ENCODE results near the gene OSBPL9.

DNA sequence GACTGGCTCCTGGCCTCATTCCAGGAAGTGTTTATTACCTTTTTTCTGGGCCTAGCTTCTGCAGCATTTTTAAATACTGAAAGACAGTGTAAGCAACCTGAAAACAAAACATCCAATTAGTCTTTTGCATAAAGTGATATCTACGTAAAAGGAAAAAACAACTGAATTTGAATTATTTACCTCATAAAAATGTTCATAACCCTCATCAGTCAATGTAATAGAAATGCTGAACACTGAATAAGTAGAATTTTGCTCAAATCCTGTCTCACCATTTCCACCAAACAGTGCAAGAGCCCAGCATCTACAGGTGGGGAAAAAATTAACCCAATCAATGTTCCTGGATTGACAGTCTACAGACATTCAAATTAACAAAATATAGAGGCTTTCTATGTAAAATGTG is 197.6 kb downstream of the OSBPL9 start:
- TF ChIP-seq, protein P1, sequence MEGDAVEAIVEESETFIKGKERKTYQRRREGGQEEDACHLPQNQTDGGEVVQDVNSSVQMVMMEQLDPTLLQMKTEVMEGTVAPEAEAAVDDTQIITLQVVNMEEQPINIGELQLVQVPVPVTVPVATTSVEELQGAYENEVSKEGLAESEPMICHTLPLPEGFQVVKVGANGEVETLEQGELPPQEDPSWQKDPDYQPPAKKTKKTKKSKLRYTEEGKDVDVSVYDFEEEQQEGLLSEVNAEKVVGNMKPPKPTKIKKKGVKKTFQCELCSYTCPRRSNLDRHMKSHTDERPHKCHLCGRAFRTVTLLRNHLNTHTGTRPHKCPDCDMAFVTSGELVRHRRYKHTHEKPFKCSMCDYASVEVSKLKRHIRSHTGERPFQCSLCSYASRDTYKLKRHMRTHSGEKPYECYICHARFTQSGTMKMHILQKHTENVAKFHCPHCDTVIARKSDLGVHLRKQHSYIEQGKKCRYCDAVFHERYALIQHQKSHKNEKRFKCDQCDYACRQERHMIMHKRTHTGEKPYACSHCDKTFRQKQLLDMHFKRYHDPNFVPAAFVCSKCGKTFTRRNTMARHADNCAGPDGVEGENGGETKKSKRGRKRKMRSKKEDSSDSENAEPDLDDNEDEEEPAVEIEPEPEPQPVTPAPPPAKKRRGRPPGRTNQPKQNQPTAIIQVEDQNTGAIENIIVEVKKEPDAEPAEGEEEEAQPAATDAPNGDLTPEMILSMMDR (IDR thresholded peaks at IDR 0.05): no peak
- no peak for TF ChIP-seq ZFX (IDR thresholded peaks at IDR 0.05; ENCODE audit: borderline replicate concordance)

Data from 22Rv1 (cell line).